Measurements from ENCODE around the gene PPP1R27. TPM values are rescaled to one million over a fixed set of nuclear protein-coding genes. Genes with fewer than 3 reads are reported as not detected.
A peak's percentile ranks its signal among the peaks of the same experiment; 100 is the strongest.

Gene PPP1R27
- polyA plus RNA-seq, 2 of the 4 experiments (the other 2 are of a cell fraction): 0.09 TPM; not detected in 1

DNA sequence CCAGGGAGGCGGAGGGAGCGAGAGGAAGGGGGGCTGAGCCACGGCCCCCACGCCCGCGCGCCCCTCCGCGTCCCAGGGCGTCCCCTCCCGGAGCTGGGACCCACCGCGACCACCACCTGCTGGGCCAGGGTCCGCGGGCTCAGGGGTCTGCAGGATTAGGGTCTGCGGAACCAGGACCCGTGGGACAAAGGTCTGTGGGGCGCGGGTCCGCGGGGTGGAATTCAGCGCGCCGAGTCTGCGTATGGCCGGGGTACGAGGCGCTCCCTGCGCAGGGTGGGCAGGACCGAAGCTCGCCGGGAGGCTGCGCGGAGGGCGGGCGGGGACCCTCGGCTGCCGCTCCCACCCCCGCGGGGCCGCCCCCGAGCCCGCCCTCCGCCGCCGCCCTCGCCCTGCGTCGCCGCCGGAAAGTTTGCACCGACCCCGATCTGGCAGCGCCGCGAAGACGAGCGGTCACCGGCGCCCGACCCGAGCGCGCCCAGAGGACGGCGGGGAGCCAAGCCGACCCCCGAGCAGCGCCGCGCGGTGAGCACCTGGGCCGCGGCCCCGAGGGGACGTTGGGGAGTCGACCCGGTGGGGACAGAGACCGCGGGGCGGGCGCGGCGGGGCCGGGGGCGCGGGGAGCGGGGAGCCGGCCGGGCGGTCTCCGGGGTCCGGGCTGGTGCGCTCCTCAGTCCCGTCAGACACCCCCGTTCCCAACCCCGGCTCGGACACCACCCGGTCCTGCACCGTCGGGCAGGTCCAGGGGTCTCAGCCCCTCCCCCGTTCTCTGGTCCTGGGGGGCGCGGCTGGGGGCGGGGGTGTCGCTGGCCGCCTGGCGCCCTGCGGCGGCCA, 30.9 kb downstream of the PPP1R27 start, which contains the start of gene GCGR:
TSS of gene GCGR (plus strand) at position 423 of the 831 bp plus-strand sequence. CDS start 4,869 bp downstream, outside the sequence.
- H3K27ac ChIP-seq: peak within 1 kb of the TSS in 1 of 2 experiments; percentile 70; a peak in 5 of 6 replicates
- H3K4me1 ChIP-seq: peaks cover 36% of the 10 kb centered on the region
- WGBS (ENCODE audit: missing lambda C conversion rate): 2% methylated on average over 53 of the region's 110 CpGs
- peak within 1 kb of the TSS; percentile 42 for H3K4me3 ChIP-seq
- ChIA-PET CTCF (no interaction called here), POLR2A (no interaction called here)
- H3K4me2 ChIP-seq: peak within 1 kb of the TSS; percentile 97
- no peaks in the 10 kb centered on the region for H3K9me3 ChIP-seq
- FAIRE-seq: no peak
- ATAC-seq: no peak
- TF ChIP-seq SMC3 (IDR thresholded peaks at IDR 0.05) (no peak), ESRRA (IDR thresholded peaks at IDR 0.05; ENCODE audit: borderline replicate concordance, low read length) (no peak), TFCP2L1 (CRISPR knock-in tag; IDR thresholded peaks at IDR 0.05) (no peak), EP300 (IDR thresholded peaks at IDR 0.05) (no peak), KDM5A (IDR thresholded peaks at IDR 0.05) (no peak), RCOR1 (IDR thresholded peaks at IDR 0.05; ENCODE audit: low read depth, low read length) (no peak), CHD4 (IDR thresholded peaks at IDR 0.05; ENCODE audit: borderline replicate concordance) (no peak), RNF2 (IDR thresholded peaks at IDR 0.05; ENCODE audit: borderline replicate concordance, low read depth) (no peak), JUN (IDR thresholded peaks at IDR 0.05) (no peak), FOXS1 (CRISPR knock-in tag; IDR thresholded peaks at IDR 0.05) (no peak), EHMT2 (IDR thresholded peaks at IDR 0.05; ENCODE audit: low read depth) (no peak), KDM1A (IDR thresholded peaks at IDR 0.05; ENCODE audit: low read depth) (no peak), MAFK (IDR thresholded peaks at IDR 0.05; ENCODE audit: partially characterized antibody) (no peak), MYC (IDR thresholded peaks at IDR 0.05; ENCODE audit: borderline replicate concordance, low read length) (no peak), BHLHE40 (IDR thresholded peaks at IDR 0.05; ENCODE audit: low read depth, low read length) (no peak)
- TF ChIP-seq, protein P1, sequence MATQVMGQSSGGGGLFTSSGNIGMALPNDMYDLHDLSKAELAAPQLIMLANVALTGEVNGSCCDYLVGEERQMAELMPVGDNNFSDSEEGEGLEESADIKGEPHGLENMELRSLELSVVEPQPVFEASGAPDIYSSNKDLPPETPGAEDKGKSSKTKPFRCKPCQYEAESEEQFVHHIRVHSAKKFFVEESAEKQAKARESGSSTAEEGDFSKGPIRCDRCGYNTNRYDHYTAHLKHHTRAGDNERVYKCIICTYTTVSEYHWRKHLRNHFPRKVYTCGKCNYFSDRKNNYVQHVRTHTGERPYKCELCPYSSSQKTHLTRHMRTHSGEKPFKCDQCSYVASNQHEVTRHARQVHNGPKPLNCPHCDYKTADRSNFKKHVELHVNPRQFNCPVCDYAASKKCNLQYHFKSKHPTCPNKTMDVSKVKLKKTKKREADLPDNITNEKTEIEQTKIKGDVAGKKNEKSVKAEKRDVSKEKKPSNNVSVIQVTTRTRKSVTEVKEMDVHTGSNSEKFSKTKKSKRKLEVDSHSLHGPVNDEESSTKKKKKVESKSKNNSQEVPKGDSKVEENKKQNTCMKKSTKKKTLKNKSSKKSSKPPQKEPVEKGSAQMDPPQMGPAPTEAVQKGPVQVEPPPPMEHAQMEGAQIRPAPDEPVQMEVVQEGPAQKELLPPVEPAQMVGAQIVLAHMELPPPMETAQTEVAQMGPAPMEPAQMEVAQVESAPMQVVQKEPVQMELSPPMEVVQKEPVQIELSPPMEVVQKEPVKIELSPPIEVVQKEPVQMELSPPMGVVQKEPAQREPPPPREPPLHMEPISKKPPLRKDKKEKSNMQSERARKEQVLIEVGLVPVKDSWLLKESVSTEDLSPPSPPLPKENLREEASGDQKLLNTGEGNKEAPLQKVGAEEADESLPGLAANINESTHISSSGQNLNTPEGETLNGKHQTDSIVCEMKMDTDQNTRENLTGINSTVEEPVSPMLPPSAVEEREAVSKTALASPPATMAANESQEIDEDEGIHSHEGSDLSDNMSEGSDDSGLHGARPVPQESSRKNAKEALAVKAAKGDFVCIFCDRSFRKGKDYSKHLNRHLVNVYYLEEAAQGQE (IDR thresholded peaks at IDR 0.05): no peak
- TF ChIP-seq, protein P2, sequence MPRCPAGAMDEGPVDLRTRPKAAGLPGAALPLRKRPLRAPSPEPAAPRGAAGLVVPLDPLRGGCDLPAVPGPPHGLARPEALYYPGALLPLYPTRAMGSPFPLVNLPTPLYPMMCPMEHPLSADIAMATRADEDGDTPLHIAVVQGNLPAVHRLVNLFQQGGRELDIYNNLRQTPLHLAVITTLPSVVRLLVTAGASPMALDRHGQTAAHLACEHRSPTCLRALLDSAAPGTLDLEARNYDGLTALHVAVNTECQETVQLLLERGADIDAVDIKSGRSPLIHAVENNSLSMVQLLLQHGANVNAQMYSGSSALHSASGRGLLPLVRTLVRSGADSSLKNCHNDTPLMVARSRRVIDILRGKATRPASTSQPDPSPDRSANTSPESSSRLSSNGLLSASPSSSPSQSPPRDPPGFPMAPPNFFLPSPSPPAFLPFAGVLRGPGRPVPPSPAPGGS (IDR thresholded peaks at IDR 0.05): no peak
- TF ChIP-seq, protein P3, sequence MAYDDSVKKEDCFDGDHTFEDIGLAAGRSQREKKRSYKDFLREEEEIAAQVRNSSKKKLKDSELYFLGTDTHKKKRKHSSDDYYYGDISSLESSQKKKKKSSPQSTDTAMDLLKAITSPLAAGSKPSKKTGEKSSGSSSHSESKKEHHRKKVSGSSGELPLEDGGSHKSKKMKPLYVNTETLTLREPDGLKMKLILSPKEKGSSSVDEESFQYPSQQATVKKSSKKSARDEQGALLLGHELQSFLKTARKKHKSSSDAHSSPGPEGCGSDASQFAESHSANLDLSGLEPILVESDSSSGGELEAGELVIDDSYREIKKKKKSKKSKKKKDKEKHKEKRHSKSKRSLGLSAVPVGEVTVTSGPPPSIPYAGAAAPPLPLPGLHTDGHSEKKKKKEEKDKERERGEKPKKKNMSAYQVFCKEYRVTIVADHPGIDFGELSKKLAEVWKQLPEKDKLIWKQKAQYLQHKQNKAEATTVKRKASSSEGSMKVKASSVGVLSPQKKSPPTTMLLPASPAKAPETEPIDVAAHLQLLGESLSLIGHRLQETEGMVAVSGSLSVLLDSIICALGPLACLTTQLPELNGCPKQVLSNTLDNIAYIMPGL (CRISPR knock-in tag; IDR thresholded peaks at IDR 0.05; ENCODE audit: borderline replicate concordance): no peak
- TF ChIP-seq, protein P4, sequence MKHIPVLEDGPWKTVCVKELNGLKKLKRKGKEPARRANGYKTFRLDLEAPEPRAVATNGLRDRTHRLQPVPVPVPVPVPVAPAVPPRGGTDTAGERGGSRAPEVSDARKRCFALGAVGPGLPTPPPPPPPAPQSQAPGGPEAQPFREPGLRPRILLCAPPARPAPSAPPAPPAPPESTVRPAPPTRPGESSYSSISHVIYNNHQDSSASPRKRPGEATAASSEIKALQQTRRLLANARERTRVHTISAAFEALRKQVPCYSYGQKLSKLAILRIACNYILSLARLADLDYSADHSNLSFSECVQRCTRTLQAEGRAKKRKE (CRISPR knock-in tag; IDR thresholded peaks at IDR 0.05; ENCODE audit: low read depth): no peak
- TF ChIP-seq, protein P5, sequence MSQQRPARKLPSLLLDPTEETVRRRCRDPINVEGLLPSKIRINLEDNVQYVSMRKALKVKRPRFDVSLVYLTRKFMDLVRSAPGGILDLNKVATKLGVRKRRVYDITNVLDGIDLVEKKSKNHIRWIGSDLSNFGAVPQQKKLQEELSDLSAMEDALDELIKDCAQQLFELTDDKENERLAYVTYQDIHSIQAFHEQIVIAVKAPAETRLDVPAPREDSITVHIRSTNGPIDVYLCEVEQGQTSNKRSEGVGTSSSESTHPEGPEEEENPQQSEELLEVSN (IDR thresholded peaks at IDR 0.05; ENCODE audit: borderline replicate concordance, low read depth): no peak
- DNase-seq (ENCODE audit: low read depth in 1 of 2, low spot score in 1 of 2): no peak

Measured in A549 (cell line).